GM12878 (cell line): Measurements from ENCODE around the gene ZNF629. TPM values are rescaled to one million over a fixed set of nuclear protein-coding genes. Genes with fewer than 3 reads are reported as not detected.

Source experiments
- ATAC-seq: fragments of 200-7000 bp; cut with Tn5 transposase; 3 replicates; pipeline ENCODE4 v1.9.1; 2020; ENCODE audit warnings: mild to moderate bottlenecking, moderate library complexity
- BruUV-seq: library from RNA; stranded (reverse); fragments of 400-500 nt; replicated peaks from 2 replicates; lab custom pipeline; 2021; lab: Mats Ljungman, UMichigan
- CTCF ChIA-PET: fragments of 300-600 bp; sonication (Branson Sonifier 250); formaldehyde crosslinking; extraction: SDS; loops from one replicate; lab custom pipeline; 2021; ENCODE audit warnings: inconsistent platforms; lab: Yijun Ruan, JAX
- POLR2A ChIA-PET: fragments of 350-600 bp; formaldehyde crosslinking; extraction: SDS; loops from one replicate; lab custom pipeline; 2021; ENCODE audit warnings: inconsistent platforms; lab: Charles Lee
- RAD21 ChIA-PET: fragments of 300-600 bp; sonication (Branson Sonifier 250); formaldehyde crosslinking; loops from one replicate; lab custom pipeline; 2023; ENCODE audit warnings: antibody characterized with exemption; ENCODE audit not compliant: unreplicated experiment; lab: Charles Lee
- SMC1A ChIA-PET: fragments of 300-600 bp; sonication (Branson Sonifier 250); formaldehyde crosslinking; loops from one replicate; lab custom pipeline; 2023; ENCODE audit not compliant: unreplicated experiment, uncharacterized antibody; lab: Charles Lee
- DNase-seq: peaks from one replicate; pipeline ENCODE4 v3.0.0-alpha.2; 2011; ENCODE audit warnings: low read depth, low spot score
- FAIRE-seq: peaks from 3 replicates; lab custom pipeline; 2011; peaks lifted over from hg19 to GRCh38; lab: Jason Lieb, UNC
- H2AFZ ChIP-seq: 2 replicates; pipeline ENCODE4 v1.6.0; 2011; ENCODE audit warnings: low read depth, low read length, control low read depth; ENCODE audit not compliant: control insufficient read depth
- H3K27ac ChIP-seq: 2 replicates; pipeline ENCODE4 v1.5.1; 2011; ENCODE audit warnings: control low read depth; ENCODE audit not compliant: control insufficient read depth, insufficient read depth
- H3K27me3 ChIP-seq, 2 experiments: replicated peaks in 1 of 2; 2 replicates each; pipeline versions ENCODE4 v1.6.0 to v1.6.1; 2011; ENCODE audit warnings: low read length in 1 of 2; ENCODE audit not compliant: control insufficient read depth in 2 of 2, insufficient read depth in 2 of 2
- H3K36me3 ChIP-seq, 2 experiments: 2 replicates each; pipeline ENCODE4 v1.5.1; 2011; ENCODE audit warnings: low read length in 1 of 2; ENCODE audit not compliant: control insufficient read depth in 2 of 2, insufficient read depth in 2 of 2
- H3K4me1 ChIP-seq: 2 replicates; pipeline ENCODE4 v1.6.1; 2011; ENCODE audit warnings: mild to moderate bottlenecking, low read length, moderate library complexity, mixed read lengths; ENCODE audit not compliant: control insufficient read depth, insufficient read depth
- H3K4me2 ChIP-seq: 2 replicates; pipeline ENCODE4 v1.6.0; 2011; ENCODE audit warnings: control low read depth; ENCODE audit not compliant: control insufficient read depth, insufficient read depth
- H3K4me3 ChIP-seq: fragments of 200-600 bp; sonication (generic); 2 replicates; pipeline ENCODE4 v1.5.1; 2016
- H3K79me2 ChIP-seq: 2 replicates; pipeline ENCODE4 v1.6.0; 2011; ENCODE audit warnings: low read length; ENCODE audit not compliant: control insufficient read depth, insufficient read depth
- H3K9ac ChIP-seq: 2 replicates; pipeline ENCODE4 v1.8.0; 2011; ENCODE audit warnings: low read length, control low read depth, mixed read lengths; ENCODE audit not compliant: control insufficient read depth, insufficient read depth
- H3K9me3 ChIP-seq: replicated peaks from 3 replicates; pipeline ENCODE4 v1.5.1; 2011; ENCODE audit warnings: mild to moderate bottlenecking, low read length; ENCODE audit not compliant: control insufficient read depth, insufficient read depth
- H4K20me1 ChIP-seq: 2 replicates; pipeline ENCODE4 v1.6.0; 2011; ENCODE audit not compliant: control insufficient read depth, insufficient read depth
- GABPA ChIP-seq: IDR thresholded peaks from 2 replicates; pipeline ENCODE4 v1.6.1; 2014; ENCODE audit warnings: antibody characterized with exemption, low read depth, mild to moderate bottlenecking, inconsistent platforms
- HDAC6 ChIP-seq: fragments of 200-600 bp; sonication (generic); IDR thresholded peaks from one replicate; pipeline ENCODE4 v1.8.0; 2017; ENCODE audit warnings: antibody characterized with exemption; ENCODE audit not compliant: unreplicated experiment
- JUNB ChIP-seq: IDR thresholded peaks from 2 replicates; pipeline ENCODE4 v1.6.1; 2016; ENCODE audit warnings: antibody characterized with exemption, mild to moderate bottlenecking
- MYB ChIP-seq: fragments of 150-350 bp; IDR thresholded peaks from 2 replicates; pipeline ENCODE4 v1.6.1; 2014; ENCODE audit warnings: mild to moderate bottlenecking, low read depth, low read length, borderline replicate concordance
- NFYB ChIP-seq: IDR thresholded peaks from 2 replicates; pipeline ENCODE4 v1.6.1; 2011; ENCODE audit warnings: low read depth, mild to moderate bottlenecking, low read length, improper control_type of control experiment, moderate library complexity; ENCODE audit not compliant: insufficient read depth
- NR2C2 ChIP-seq: IDR thresholded peaks from 2 replicates; pipeline ENCODE4 v1.6.1; 2011; ENCODE audit warnings: borderline replicate concordance, low read depth; ENCODE audit not compliant: control insufficient read depth, insufficient read length
- SMAD5 ChIP-seq: IDR thresholded peaks from 2 replicates; pipeline ENCODE4 v1.6.1; 2016; ENCODE audit warnings: antibody characterized with exemption, low read depth
- SP1 ChIP-seq: IDR thresholded peaks from one replicate; pipeline ENCODE4 v1.6.1; 2011; ENCODE audit warnings: low read depth, low read length
- ZBTB40 ChIP-seq: fragments of 450-650 bp; IDR thresholded peaks from 2 replicates; pipeline ENCODE4 v1.6.1; 2016; ENCODE audit warnings: mild to moderate bottlenecking, moderate library complexity, borderline replicate concordance
- WGBS: methylation state at CpG from one replicate; pipeline ENCODE4 v1.1.6; 2016; ENCODE audit warnings: low lambda C conversion rate; ENCODE audit not compliant: insufficient replicate concordance, insufficient coverage; ENCODE audit errors: missing lambda C conversion rate; 5-methylcytosine and 5-hydroxymethylcytosine counted together
- in situ Hi-C: fragments of 300-500 bp; cut with MboI; formaldehyde crosslinking; loops from 9 replicates; pipeline ENCODE4 v1.14.3; 2018; ENCODE audit warnings: mixed read lengths
- intact Hi-C: fragments of 100-400 bp; cut with micrococcal nuclease; formaldehyde crosslinking; loops from one replicate; pipeline ENCODE4 v1.14.2; 2022; ENCODE audit not compliant: unreplicated experiment
- polyA plus RNA-seq, 11 experiments: library from polyadenylated mRNA; depleted of rRNA in 4 of 11; unstranded in 6 of 11; stranded (reverse) in 5 of 11; fragments of >200 nt; fragmentation: Nextera tagmentation in 4 of 11; fragmentation: Illumina TruSeq in 1 of 11; extraction: Ambion mirVana in 4 of 11; extraction: Trizol in 1 of 11; gene quantifications; 1 replicate in 1 of 11; 2 replicates in 10 of 11; pipeline versions ENCODE4 v1.2.1 to v1.2.3, GENCODE V29; 2011 to 2016; ENCODE audit warnings: inconsistent platforms in 2 of 11, missing spikeins in 2 of 11, low read depth in 1 of 11
- total RNA-seq, 4 experiments: library from RNA; depleted of rRNA in 3 of 4; stranded (reverse); fragments of >200 nt in 3 of 4; fragmentation: Illumina TruSeq in 1 of 4; extraction: Trizol in 1 of 4; gene quantifications; 2 replicates each; pipeline versions ENCODE4 v1.2.1 to v1.2.3, GENCODE V29; 2013 to 2021
- TF ChIP-seq, protein P1 (sequence below): fragments of 450-650 bp; formaldehyde crosslinking; IDR thresholded peaks from 2 replicates; pipeline ENCODE4 v1.5.0; 2022; ENCODE audit warnings: mild to moderate bottlenecking, missing genetic modification characterization
- TF ChIP-seq, protein P2 (sequence below): fragments of 450-650 bp; IDR thresholded peaks from 2 replicates; pipeline ENCODE4 v1.6.1; 2017; ENCODE audit warnings: low read depth, mild to moderate bottlenecking, moderate library complexity
- TF ChIP-seq, protein P3 (sequence below): fragments of 450-650 bp; IDR thresholded peaks from 2 replicates; pipeline ENCODE4 v1.6.1; 2017; ENCODE audit warnings: borderline replicate concordance

Gene ZNF629
- total and polyA plus RNA-seq, 10 of the 15 experiments (the other 5 are each of a cell fraction or from before 2014, with no cell fraction given) = 0.02 to 0.69 (median 0.40) TPM

DNA sequence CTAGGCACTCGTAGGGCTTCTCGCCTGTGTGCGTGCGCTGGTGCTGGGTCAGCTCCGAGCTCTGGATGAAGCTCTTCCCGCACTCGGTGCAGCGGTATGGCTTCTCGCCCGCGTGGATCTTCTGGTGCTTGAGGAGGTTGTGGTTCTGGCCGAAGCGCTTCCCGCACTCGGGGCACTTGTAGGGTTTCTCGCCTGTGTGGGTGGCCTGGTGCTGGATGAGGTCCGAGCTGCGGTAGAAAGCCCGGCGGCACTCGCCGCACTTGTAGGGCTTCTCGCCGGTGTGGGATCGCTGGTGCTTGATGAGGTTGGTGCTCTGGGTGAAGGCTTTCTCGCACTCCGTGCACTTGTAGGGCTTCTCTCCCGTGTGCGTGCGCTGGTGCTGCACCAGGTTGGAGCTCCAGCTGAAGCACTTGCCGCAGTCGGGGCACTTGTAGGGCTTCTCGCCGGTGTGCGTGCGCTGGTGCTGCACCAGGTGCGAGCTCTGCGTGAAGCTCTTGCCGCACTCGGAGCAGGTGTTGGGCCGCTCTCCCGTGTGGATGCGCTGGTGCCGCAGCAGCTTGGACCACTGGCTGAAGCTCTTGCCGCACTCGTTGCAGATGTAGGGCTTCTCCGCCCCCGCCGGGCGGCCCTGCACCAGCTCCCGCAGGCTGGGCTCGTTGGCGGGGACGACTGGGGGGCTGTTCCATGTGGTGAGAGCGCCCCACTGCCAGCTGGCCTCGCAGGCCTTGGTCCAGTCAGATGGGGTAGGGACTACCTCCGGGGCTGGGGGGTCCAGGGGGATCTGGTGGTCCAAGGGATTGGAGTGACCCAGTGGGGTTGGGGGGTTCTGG lies 3.5 kb downstream of the ZNF629 start:
- Histone ChIP-seq H4K20me1 (no peaks in the 10 kb centered on the region), H2AFZ (no peak overlapping the region), H3K27me3 (peaks cover 0 to 3% of the 10 kb centered on the region in 2 experiments; a peak in 2 of 4 replicates), H3K79me2 (no peaks in the 10 kb centered on the region), H3K4me1 (no peaks in the 10 kb centered on the region), H3K4me3 (no peak overlapping the region), H3K9ac (no peak overlapping the region), H3K4me2 (no peak overlapping the region), H3K36me3 (no peaks in the 10 kb centered on the region), H3K27ac (no peak overlapping the region), H3K9me3 (no peaks in the 10 kb centered on the region)
- no TSS peak for BruUV-seq
- WGBS = 88% methylated on average over 57 of the region's 57 CpGs
- in situ Hi-C loops (no loop called here), intact Hi-C loops (no loop called here)
- ATAC-seq = no peak
- ChIA-PET SMC1A (interaction anchor here (0.6 to 1.1 kb wide), 2 partner anchors 56 to 62 kb away, joined by 3 read pairs; no protein-coding TSS in a partner anchor), POLR2A (no interaction called here), CTCF (interaction anchor here (0.6 to 0.7 kb wide), 2 partner anchors 65 to 159 kb away, joined by 3 read pairs; no protein-coding TSS in a partner anchor), RAD21 (no interaction called here)
- DNase-seq = no peak
- no peak for FAIRE-seq
- TF ChIP-seq HDAC6 (no peak), JUNB (no peak), MYB (no peak), ZBTB40 (no peak), GABPA (no peak), NFYB (no peak), SMAD5 (no peak), SP1 (no peak), NR2C2 (no peak)
- TF ChIP-seq, protein P1, sequence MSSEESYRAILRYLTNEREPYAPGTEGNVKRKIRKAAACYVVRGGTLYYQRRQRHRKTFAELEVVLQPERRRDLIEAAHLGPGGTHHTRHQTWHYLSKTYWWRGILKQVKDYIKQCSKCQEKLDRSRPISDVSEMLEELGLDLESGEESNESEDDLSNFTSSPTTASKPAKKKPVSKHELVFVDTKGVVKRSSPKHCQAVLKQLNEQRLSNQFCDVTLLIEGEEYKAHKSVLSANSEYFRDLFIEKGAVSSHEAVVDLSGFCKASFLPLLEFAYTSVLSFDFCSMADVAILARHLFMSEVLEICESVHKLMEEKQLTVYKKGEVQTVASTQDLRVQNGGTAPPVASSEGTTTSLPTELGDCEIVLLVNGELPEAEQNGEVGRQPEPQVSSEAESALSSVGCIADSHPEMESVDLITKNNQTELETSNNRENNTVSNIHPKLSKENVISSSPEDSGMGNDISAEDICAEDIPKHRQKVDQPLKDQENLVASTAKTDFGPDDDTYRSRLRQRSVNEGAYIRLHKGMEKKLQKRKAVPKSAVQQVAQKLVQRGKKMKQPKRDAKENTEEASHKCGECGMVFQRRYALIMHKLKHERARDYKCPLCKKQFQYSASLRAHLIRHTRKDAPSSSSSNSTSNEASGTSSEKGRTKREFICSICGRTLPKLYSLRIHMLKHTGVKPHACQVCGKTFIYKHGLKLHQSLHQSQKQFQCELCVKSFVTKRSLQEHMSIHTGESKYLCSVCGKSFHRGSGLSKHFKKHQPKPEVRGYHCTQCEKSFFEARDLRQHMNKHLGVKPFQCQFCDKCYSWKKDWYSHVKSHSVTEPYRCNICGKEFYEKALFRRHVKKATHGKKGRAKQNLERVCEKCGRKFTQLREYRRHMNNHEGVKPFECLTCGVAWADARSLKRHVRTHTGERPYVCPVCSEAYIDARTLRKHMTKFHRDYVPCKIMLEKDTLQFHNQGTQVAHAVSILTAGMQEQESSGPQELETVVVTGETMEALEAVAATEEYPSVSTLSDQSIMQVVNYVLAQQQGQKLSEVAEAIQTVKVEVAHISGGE = no peak
- TF ChIP-seq, protein P2, sequence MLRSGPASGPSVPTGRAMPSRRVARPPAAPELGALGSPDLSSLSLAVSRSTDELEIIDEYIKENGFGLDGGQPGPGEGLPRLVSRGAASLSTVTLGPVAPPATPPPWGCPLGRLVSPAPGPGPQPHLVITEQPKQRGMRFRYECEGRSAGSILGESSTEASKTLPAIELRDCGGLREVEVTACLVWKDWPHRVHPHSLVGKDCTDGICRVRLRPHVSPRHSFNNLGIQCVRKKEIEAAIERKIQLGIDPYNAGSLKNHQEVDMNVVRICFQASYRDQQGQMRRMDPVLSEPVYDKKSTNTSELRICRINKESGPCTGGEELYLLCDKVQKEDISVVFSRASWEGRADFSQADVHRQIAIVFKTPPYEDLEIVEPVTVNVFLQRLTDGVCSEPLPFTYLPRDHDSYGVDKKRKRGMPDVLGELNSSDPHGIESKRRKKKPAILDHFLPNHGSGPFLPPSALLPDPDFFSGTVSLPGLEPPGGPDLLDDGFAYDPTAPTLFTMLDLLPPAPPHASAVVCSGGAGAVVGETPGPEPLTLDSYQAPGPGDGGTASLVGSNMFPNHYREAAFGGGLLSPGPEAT = no peak
- TF ChIP-seq, protein P3, sequence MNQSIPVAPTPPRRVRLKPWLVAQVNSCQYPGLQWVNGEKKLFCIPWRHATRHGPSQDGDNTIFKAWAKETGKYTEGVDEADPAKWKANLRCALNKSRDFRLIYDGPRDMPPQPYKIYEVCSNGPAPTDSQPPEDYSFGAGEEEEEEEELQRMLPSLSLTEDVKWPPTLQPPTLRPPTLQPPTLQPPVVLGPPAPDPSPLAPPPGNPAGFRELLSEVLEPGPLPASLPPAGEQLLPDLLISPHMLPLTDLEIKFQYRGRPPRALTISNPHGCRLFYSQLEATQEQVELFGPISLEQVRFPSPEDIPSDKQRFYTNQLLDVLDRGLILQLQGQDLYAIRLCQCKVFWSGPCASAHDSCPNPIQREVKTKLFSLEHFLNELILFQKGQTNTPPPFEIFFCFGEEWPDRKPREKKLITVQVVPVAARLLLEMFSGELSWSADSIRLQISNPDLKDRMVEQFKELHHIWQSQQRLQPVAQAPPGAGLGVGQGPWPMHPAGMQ = no peak
